Caco-2 (cell line): ENCODE measurements around the gene BTLA. TPM values are rescaled to one million over a fixed set of nuclear protein-coding genes. Genes with fewer than 3 reads are reported as not detected.
"Not testable (repeated sequence)": the region's sequence is repeated elsewhere in the genome, so short reads cannot be mapped to it uniquely, and the experiment has no call there.

ENCODE experiments used
- BruUV-seq: library from RNA; stranded (reverse); fragments of 400-500 nt; replicated peaks from 2 replicates; lab custom pipeline; 2021; lab: Mats Ljungman, UMichigan
- CTCF ChIA-PET: fragments of 300-600 bp; sonication (Branson Sonifier 250); formaldehyde crosslinking; loops from one replicate; lab custom pipeline; 2022; ENCODE audit warnings: antibody characterized with exemption; lab: Charles Lee
- POLR2A ChIA-PET: fragments of 300-600 bp; sonication (Branson Sonifier 250); formaldehyde crosslinking; loops from one replicate; lab custom pipeline; 2022; ENCODE audit warnings: antibody characterized with exemption; lab: Charles Lee
- DNase-seq, 2 experiments: peaks; one replicate each; pipeline versions ENCODE4 v3.0.0 to v3.0.0-alpha.2; 2020 to 2022
- H3K27me3 ChIP-seq: replicated peaks from 2 replicates; pipeline ENCODE4 v1.6.0; 2011; ENCODE audit warnings: low read length; ENCODE audit not compliant: control insufficient read depth, insufficient read depth
- H3K36me3 ChIP-seq: 2 replicates; pipeline ENCODE4 v1.5.1; 2011; ENCODE audit warnings: low read length; ENCODE audit not compliant: control insufficient read depth, insufficient read depth
- H3K4me1 ChIP-seq: fragments of 250-450 bp; sonication (Bioruptor Pico); 2 replicates; pipeline ENCODE4 v1.5.1; 2020; ENCODE audit warnings: mild to moderate bottlenecking
- H3K4me3 ChIP-seq: 2 replicates; pipeline ENCODE4 v1.5.1; 2011; ENCODE audit warnings: low read depth, mild to moderate bottlenecking, control low read depth, low read length
- H3K9me3 ChIP-seq: fragments of 250-450 bp; sonication (Bioruptor Pico); 2 replicates; pipeline ENCODE4 v1.5.1; 2020; ENCODE audit warnings: mild to moderate bottlenecking, moderate library complexity
- H3K27ac Mint-ChIP-seq: one replicate; pipeline ENCODE4 v1.8.0; 2022; ENCODE audit warnings: mixed read lengths; ENCODE audit not compliant: unreplicated experiment
- H3K27me3 Mint-ChIP-seq: one replicate; pipeline ENCODE4 v1.8.0; 2022; ENCODE audit warnings: mixed read lengths; ENCODE audit not compliant: insufficient read depth, unreplicated experiment
- H3K36me3 Mint-ChIP-seq: one replicate; pipeline ENCODE4 v1.8.0; 2022; ENCODE audit warnings: mild to moderate bottlenecking, mixed read lengths; ENCODE audit not compliant: insufficient read depth, unreplicated experiment
- H3K4me1 Mint-ChIP-seq: one replicate; pipeline ENCODE4 v1.8.0; 2022; ENCODE audit warnings: low read depth, mixed read lengths; ENCODE audit not compliant: unreplicated experiment
- H3K4me3 Mint-ChIP-seq: one replicate; pipeline ENCODE4 v1.8.0; 2022; ENCODE audit warnings: mild to moderate bottlenecking, moderate library complexity, mixed read lengths; ENCODE audit not compliant: unreplicated experiment
- H3K9me3 Mint-ChIP-seq: one replicate; pipeline ENCODE4 v1.8.0; 2022; ENCODE audit warnings: mixed read lengths; ENCODE audit not compliant: unreplicated experiment
- CTCF ChIP-seq, 2 experiments: fragments of 200-600 bp in 1 of 2; IDR thresholded peaks; 1 replicate in 1 of 2; 2 replicates in 1 of 2; pipeline versions ENCODE4 v1.5.1 to v1.8.0; 2011 to 2022; ENCODE audit warnings: antibody characterized with exemption in 1 of 2, control low read depth in 1 of 2, inconsistent platforms in 1 of 2, low read depth in 1 of 2, low read length in 1 of 2, mild to moderate bottlenecking in 1 of 2, moderate library complexity in 1 of 2; ENCODE audit not compliant: insufficient read depth in 1 of 2, severe bottlenecking in 1 of 2, unreplicated experiment in 1 of 2
- intact Hi-C: fragments of 100-400 bp; cut with micrococcal nuclease; formaldehyde crosslinking; loops from one replicate; pipeline ENCODE4 v1.10.0; 2022; ENCODE audit not compliant: unreplicated experiment
- total RNA-seq: library from RNA; stranded (reverse); gene quantifications from 2 replicates; pipeline ENCODE4 v1.2.3, GENCODE V29; 2022

The BTLA gene
- total RNA-seq, 1 experiment from 2014 or later, result not detected

- H3K9me3 Mint-ChIP-seq, result no peaks in the 10 kb centered on the region
- H3K4me3 Mint-ChIP-seq, result no peak overlapping the region
- Histone ChIP-seq H3K9me3 (no peaks in the 10 kb centered on the region), H3K27me3 (no peaks in the 10 kb centered on the region), H3K4me1 (no peaks in the 10 kb centered on the region), H3K4me3 (no peak overlapping the region), H3K36me3 (no peaks in the 10 kb centered on the region)
- H3K27ac Mint-ChIP-seq, result no peak overlapping the region
- H3K4me1 Mint-ChIP-seq, result no peaks in the 10 kb centered on the region
- ChIA-PET POLR2A (no interaction called here), CTCF (no interaction called here)
- no peak for DNase-seq
- no TSS peak for BruUV-seq
- H3K36me3 Mint-ChIP-seq, result no peaks in the 10 kb centered on the region
- intact Hi-C loops, result no loop called here
- TF ChIP-seq CTCF (IDR thresholded peaks at IDR 0.05; ENCODE audit: insufficient read depth in 1 of 2, low read depth in 1 of 2, low read length in 1 of 2, severe bottlenecking in 1 of 2, unreplicated experiment in 1 of 2), result no peak
- H3K27me3 Mint-ChIP-seq, result no peaks in the 10 kb centered on the region
Observed at GRCh38 chr3:112500621-112501020, 1.3 kb upstream of the BTLA start.

- no TSS peak for BruUV-seq
- H3K9me3 ChIP-seq, result no peaks in the 10 kb centered on the region
- H3K4me3 ChIP-seq, result no peak overlapping the region
- Mint-ChIP-seq H3K4me3 (no peak overlapping the region), H3K27me3 (no peaks in the 10 kb centered on the region), H3K9me3 (no peaks in the 10 kb centered on the region), H3K27ac (no peak overlapping the region), H3K4me1 (no peaks in the 10 kb centered on the region), H3K36me3 (no peaks in the 10 kb centered on the region)
- no peaks in the 10 kb centered on the region for H3K36me3 ChIP-seq
- TF ChIP-seq CTCF (IDR thresholded peaks at IDR 0.05; ENCODE audit: insufficient read depth in 1 of 2, low read depth in 1 of 2, low read length in 1 of 2, severe bottlenecking in 1 of 2, unreplicated experiment in 1 of 2), result no peak
- POLR2A ChIA-PET, result no interaction called here
- intact Hi-C loops, result no loop called here
- DNase-seq, result no peak
- no peaks in the 10 kb centered on the region for H3K27me3 ChIP-seq
- CTCF ChIA-PET, result no interaction called here
- H3K4me1 ChIP-seq, result no peaks in the 10 kb centered on the region
Observed at GRCh38 chr3:112497897-112498548, 1.2 kb downstream of the BTLA start.

- H3K4me3 Mint-ChIP-seq, result no peak overlapping the region
- no peaks in the 10 kb centered on the region for H3K27me3 Mint-ChIP-seq
- Histone ChIP-seq H3K9me3 (no peaks in the 10 kb centered on the region), H3K36me3 (no peaks in the 10 kb centered on the region), H3K4me3 (no peak overlapping the region), H3K4me1 (no peaks in the 10 kb centered on the region), H3K27me3 (no peaks in the 10 kb centered on the region)
- no peaks in the 10 kb centered on the region for H3K4me1 Mint-ChIP-seq
- no peak for TF ChIP-seq CTCF (IDR thresholded peaks at IDR 0.05; ENCODE audit: insufficient read depth in 1 of 2, low read depth in 1 of 2, low read length in 1 of 2, severe bottlenecking in 1 of 2, unreplicated experiment in 1 of 2)
- no peak for DNase-seq
- H3K36me3 Mint-ChIP-seq, result no peaks in the 10 kb centered on the region
- intact Hi-C loops, result no loop called here
- BruUV-seq, result no TSS peak
- no peaks in the 10 kb centered on the region for H3K9me3 Mint-ChIP-seq
- POLR2A ChIA-PET, result no interaction called here
- CTCF ChIA-PET, result no interaction called here
- no peak overlapping the region for H3K27ac Mint-ChIP-seq
Observed at GRCh38 chr3:112496366-112497067, 2.8 kb downstream of the BTLA start.

- H3K36me3 ChIP-seq, BruUV-seq, POLR2A ChIA-PET, H3K4me3 ChIP-seq, H3K9me3 ChIP-seq, DNase-seq, H3K27me3 ChIP-seq, H3K4me3 Mint-ChIP-seq, H3K4me1 Mint-ChIP-seq, H3K9me3 Mint-ChIP-seq, CTCF ChIA-PET, intact Hi-C loops, H3K27ac Mint-ChIP-seq, H3K36me3 Mint-ChIP-seq, H3K4me1 ChIP-seq, H3K27me3 Mint-ChIP-seq: not testable (repeated sequence)
Observed at GRCh38 chr3:112494448-112494767, 4.9 kb downstream of the BTLA start.
